ENCODE measurements around the gene MYL12A. TPM values are rescaled to one million over a fixed set of nuclear protein-coding genes. Genes with fewer than 3 reads are reported as not detected.

Gene MYL12A
- total RNA-seq, 1 experiment from 2014 or later: 230 TPM

DNA sequence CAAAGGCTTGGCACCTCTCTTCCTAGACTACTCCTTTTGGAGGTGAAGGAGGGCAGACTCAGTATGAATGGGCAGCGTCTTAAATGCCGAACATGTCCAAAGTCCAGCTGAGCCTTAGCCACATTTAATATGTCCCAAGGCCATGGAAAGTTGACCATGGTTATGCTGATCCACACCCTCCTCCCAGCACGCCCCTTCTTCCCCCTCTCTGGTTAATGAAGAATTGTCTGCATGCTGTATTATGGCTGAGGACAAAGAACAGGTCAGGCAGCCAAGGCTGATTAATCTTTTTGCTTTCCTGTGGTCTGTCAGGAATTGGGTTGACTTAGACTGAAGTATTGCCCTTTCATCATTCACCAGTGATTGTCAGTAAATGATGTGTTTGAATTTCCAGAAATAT lies 22.0 kb upstream of the MYL12A start:
- Mint-ChIP-seq H3K9me3 (peaks cover under 1% of the 10 kb centered on the region), H3K27me3 (ENCODE audit: low read depth) (no peaks in the 10 kb centered on the region; the same call in 1 of the 2 replicates), H3K4me1 (peaks cover 2% of the 10 kb centered on the region), H3K36me3 (no peaks in the 10 kb centered on the region), H3K4me3 (no peak overlapping the region), H3K27ac (no peak overlapping the region)
- CTCF ChIA-PET: interaction anchor here (0.5 kb wide), 1 partner anchor 150 kb away, joined by 4 read pairs; no protein-coding TSS in a partner anchor
- no peak for ATAC-seq
- TF ChIP-seq ZBTB21 (CRISPR knock-in tag; IDR thresholded peaks at IDR 0.05; ENCODE audit: borderline replicate concordance): no peak
- TF ChIP-seq, protein P1, sequence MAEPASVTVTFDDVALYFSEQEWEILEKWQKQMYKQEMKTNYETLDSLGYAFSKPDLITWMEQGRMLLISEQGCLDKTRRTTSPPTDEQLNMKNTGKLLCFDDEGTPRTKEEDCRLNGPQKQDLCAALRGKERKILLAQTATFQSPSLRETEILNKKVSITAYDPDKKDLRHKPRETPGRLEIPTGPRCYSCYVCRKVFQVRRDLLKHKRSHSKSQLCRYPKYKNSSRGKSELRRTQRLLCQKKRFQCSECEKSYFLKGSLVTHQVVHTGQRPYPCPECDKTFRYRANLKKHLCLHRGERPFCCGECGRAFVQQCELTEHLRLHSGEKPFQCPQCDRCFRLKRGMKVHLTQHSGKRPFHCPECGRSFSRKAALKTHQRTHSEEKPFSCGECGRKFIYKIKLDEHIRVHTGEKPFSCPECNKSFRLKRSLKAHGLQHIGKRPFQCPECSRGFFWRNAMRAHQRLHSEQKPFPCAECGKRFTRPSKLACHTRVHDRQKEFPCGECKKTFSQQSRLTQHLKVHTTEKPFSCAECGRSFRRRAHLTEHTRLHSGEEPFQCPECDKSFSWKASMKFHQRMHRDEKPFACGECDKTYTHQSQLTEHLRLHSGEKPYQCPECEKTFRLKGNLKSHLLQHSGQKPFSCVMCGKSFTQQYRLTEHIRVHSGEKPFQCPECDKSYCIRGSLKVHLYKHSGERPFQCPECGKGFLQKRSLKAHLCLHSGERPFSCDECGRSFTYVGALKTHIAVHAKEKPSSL (CRISPR knock-in tag; conservative IDR thresholded peaks at IDR 0.05): no peak
- TF ChIP-seq ZNF671 (CRISPR knock-in tag; IDR thresholded peaks at IDR 0.05): no peak
- no peak for TF ChIP-seq FOXP4 (CRISPR knock-in tag; IDR thresholded peaks at IDR 0.05)
- TF ChIP-seq, protein P2, sequence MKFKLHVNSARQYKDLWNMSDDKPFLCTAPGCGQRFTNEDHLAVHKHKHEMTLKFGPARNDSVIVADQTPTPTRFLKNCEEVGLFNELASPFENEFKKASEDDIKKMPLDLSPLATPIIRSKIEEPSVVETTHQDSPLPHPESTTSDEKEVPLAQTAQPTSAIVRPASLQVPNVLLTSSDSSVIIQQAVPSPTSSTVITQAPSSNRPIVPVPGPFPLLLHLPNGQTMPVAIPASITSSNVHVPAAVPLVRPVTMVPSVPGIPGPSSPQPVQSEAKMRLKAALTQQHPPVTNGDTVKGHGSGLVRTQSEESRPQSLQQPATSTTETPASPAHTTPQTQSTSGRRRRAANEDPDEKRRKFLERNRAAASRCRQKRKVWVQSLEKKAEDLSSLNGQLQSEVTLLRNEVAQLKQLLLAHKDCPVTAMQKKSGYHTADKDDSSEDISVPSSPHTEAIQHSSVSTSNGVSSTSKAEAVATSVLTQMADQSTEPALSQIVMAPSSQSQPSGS (CRISPR knock-in tag; IDR thresholded peaks at IDR 0.05; ENCODE audit: borderline replicate concordance, low read depth): no peak
- POLR2A ChIA-PET: interaction anchor here (0.6 kb wide), 1 partner anchor 645 kb away, joined by 4 read pairs; no protein-coding TSS in a partner anchor
- DNase-seq (ENCODE audit: low spot score): no peak

DNA sequence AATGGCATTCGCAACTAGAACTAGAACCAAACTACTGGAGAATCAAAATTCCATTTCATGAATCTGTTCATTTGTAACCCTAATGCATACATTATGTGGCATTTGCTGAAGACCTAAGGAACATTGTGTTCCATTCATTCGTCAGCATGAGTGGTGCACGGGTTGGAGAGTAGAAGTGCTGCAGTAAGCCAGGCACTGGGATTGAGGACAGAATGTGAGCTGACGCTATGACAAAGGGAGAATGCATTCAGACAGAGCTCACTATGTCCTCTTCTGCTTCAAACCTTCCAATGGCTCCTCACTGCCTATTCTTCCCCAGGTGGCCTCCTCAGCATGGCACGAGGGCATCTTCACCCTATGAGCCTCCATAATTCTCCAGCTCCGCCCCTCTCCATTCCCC lies 21.6 kb upstream of the MYL12A start:
- no peak for ATAC-seq
- Mint-ChIP-seq H3K4me3 (no peak overlapping the region), H3K27ac (no peak overlapping the region), H3K4me1 (peaks cover 5% of the 10 kb centered on the region), H3K9me3 (peaks cover 4% of the 10 kb centered on the region), H3K27me3 (ENCODE audit: low read depth) (no peaks in the 10 kb centered on the region; the same call in 1 of the 2 replicates), H3K36me3 (no peaks in the 10 kb centered on the region)
- ChIA-PET CTCF (interaction anchor here (0.5 to 0.7 kb wide), 2 partner anchors 150 to 163 kb away, joined by 3 to 4 read pairs; no protein-coding TSS in a partner anchor), POLR2A (no interaction called here)
- no peak for DNase-seq (ENCODE audit: low spot score)
- no peak for TF ChIP-seq ZNF423 (CRISPR knock-in tag; IDR thresholded peaks at IDR 0.05)
- no peak for TF ChIP-seq RELA (CRISPR knock-in tag; IDR thresholded peaks at IDR 0.05; ENCODE audit: borderline replicate concordance)
- TF ChIP-seq ZNF671 (CRISPR knock-in tag; IDR thresholded peaks at IDR 0.05): no peak
- TF ChIP-seq, protein P3, sequence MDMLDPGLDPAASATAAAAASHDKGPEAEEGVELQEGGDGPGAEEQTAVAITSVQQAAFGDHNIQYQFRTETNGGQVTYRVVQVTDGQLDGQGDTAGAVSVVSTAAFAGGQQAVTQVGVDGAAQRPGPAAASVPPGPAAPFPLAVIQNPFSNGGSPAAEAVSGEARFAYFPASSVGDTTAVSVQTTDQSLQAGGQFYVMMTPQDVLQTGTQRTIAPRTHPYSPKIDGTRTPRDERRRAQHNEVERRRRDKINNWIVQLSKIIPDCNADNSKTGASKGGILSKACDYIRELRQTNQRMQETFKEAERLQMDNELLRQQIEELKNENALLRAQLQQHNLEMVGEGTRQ (CRISPR knock-in tag; IDR thresholded peaks at IDR 0.05): no peak
- TF ChIP-seq ELF4 (CRISPR knock-in tag; IDR thresholded peaks at IDR 0.05; ENCODE audit: low read depth): no peak
- TF ChIP-seq FOXP1 (CRISPR knock-in tag; IDR thresholded peaks at IDR 0.05; ENCODE audit: borderline replicate concordance): no peak
- no peak for TF ChIP-seq ZNF219 (CRISPR knock-in tag; IDR thresholded peaks at IDR 0.05; ENCODE audit: borderline replicate concordance)
- TF ChIP-seq ATF3 (CRISPR knock-in tag; conservative IDR thresholded peaks at IDR 0.05): no peak
